ENCODE data around the gene HMBS.

Gene HMBS

GRCh38 chr11:119061256-119061655 is 23.4 kb upstream of the HMBS start:
- H3K9ac ChIP-seq (ENCODE audit: insufficient read length) = no peak overlapping the region
- H3K27ac ChIP-seq = no peak overlapping the region
- H3K4me3 ChIP-seq = no peak overlapping the region
- H3K9me3 ChIP-seq (ENCODE audit: low read depth, low read length) = no peaks in the 10 kb centered on the region
- DNase-seq (ENCODE audit: low read depth, low spot score) = no peak
- no peak for TF ChIP-seq POLR2AphosphoS5 (IDR thresholded peaks at IDR 0.05; ENCODE audit: borderline replicate concordance, low read depth, low read length)
- TF ChIP-seq FOXP2 (optimal IDR thresholded peaks at IDR 0.05; ENCODE audit: control extremely low read depth, extremely low read length, insufficient read depth) = no peak
- no peak for TF ChIP-seq EZH2 (IDR thresholded peaks at IDR 0.05)
- H3K36me3 ChIP-seq (ENCODE audit: insufficient read depth, low read length) = no peaks in the 10 kb centered on the region

- no peak for DNase-seq (ENCODE audit: low read depth, low spot score)
- Histone ChIP-seq H3K4me3 (no peak overlapping the region), H3K9me3 (ENCODE audit: low read depth, low read length) (no peaks in the 10 kb centered on the region), H3K27ac (no peak overlapping the region), H3K9ac (ENCODE audit: insufficient read length) (no peak overlapping the region), H3K36me3 (ENCODE audit: insufficient read depth, low read length) (no peaks in the 10 kb centered on the region)
- TF ChIP-seq EZH2 (IDR thresholded peaks at IDR 0.05) (no peak), FOXP2 (optimal IDR thresholded peaks at IDR 0.05; ENCODE audit: control extremely low read depth, extremely low read length, insufficient read depth) (no peak)
These were observed 21.9 kb upstream of the HMBS start for GRCh38 chr11:119062779-119063178.

GRCh38 chr11:119065369-119065768 is 19.3 kb upstream of the HMBS start:
- Histone ChIP-seq H3K9me3 (ENCODE audit: low read depth, low read length) (no peaks in the 10 kb centered on the region), H3K36me3 (ENCODE audit: insufficient read depth, low read length) (peaks cover 9% of the 10 kb centered on the region; the same call in 1 of the 2 replicates), H3K27ac (no peak overlapping the region), H3K9ac (ENCODE audit: insufficient read length) (no peak overlapping the region), H3K4me3 (no peak overlapping the region)
- TF ChIP-seq EZH2 (IDR thresholded peaks at IDR 0.05) = no peak
- TF ChIP-seq FOXP2 (optimal IDR thresholded peaks at IDR 0.05; ENCODE audit: control extremely low read depth, extremely low read length, insufficient read depth) = no peak
- TF ChIP-seq POLR2AphosphoS5 (IDR thresholded peaks at IDR 0.05; ENCODE audit: borderline replicate concordance, low read depth, low read length) = no peak
- peak; percentile 20 for DNase-seq (ENCODE audit: low read depth, low spot score)

- Histone ChIP-seq H3K9ac (ENCODE audit: insufficient read length) (peak within 1 kb of the TSS; percentile 95), H3K36me3 (ENCODE audit: insufficient read depth, low read length) (peaks cover 17% of the 10 kb centered on the region; the same call in 1 of the 2 replicates), H3K9me3 (ENCODE audit: low read depth, low read length) (no peaks in the 10 kb centered on the region), H3K4me3 (peak within 1 kb of the TSS; percentile 96), H3K27ac (peak within 1 kb of the TSS; percentile 59; the same call in 1 of the 2 replicates)
- peak; percentile 50 for DNase-seq (ENCODE audit: low read depth, low spot score)
- TF ChIP-seq FOXP2 (optimal IDR thresholded peaks at IDR 0.05; ENCODE audit: control extremely low read depth, extremely low read length, insufficient read depth) (peak; percentile 32), POLR2AphosphoS5 (IDR thresholded peaks at IDR 0.05; ENCODE audit: borderline replicate concordance, low read depth, low read length) (peak; percentile 77), EZH2 (IDR thresholded peaks at IDR 0.05) (no peak)
These were observed 17.1 kb upstream of the HMBS start, which contains the start of gene VPS11 for GRCh38 chr11:119067371-119068222. Gene VPS11, plus strand, starts transcription at chr11:119067818. Its CDS starts 6 bp downstream, at chr11:119067824.

GRCh38 chr11:119077839-119078238 is 6.8 kb upstream of the HMBS start:
- peaks cover 58% of the 10 kb centered on the region for H3K36me3 ChIP-seq (ENCODE audit: insufficient read depth, low read length)
- TF ChIP-seq EZH2 (IDR thresholded peaks at IDR 0.05) = no peak
- no peak for TF ChIP-seq POLR2AphosphoS5 (IDR thresholded peaks at IDR 0.05; ENCODE audit: borderline replicate concordance, low read depth, low read length)
- no peak for TF ChIP-seq FOXP2 (optimal IDR thresholded peaks at IDR 0.05; ENCODE audit: control extremely low read depth, extremely low read length, insufficient read depth)

GRCh38 chr11:119078675-119079420 is 5.8 kb upstream of the HMBS start:
- Histone ChIP-seq H3K36me3 (ENCODE audit: insufficient read depth, low read length) (peaks cover 48% of the 10 kb centered on the region), H3K27ac (no peak overlapping the region)

More at GRCh38 chr11:119077839-119078238, 6.8 kb upstream of the HMBS start:
- no peaks in the 10 kb centered on the region for H3K9me3 ChIP-seq (ENCODE audit: low read depth, low read length)
- H3K4me3 ChIP-seq = no peak overlapping the region
- H3K9ac ChIP-seq (ENCODE audit: insufficient read length) = no peak overlapping the region
- no peak for DNase-seq (ENCODE audit: low read depth, low spot score)
- no peak overlapping the region for H3K27ac ChIP-seq

GRCh38 chr11:119081682-119082260 is 2.9 kb upstream of the HMBS start:
- H3K27ac ChIP-seq = no peak overlapping the region
- H3K36me3 ChIP-seq (ENCODE audit: insufficient read depth, low read length) = peaks cover 41% of the 10 kb centered on the region; the same call in 1 of the 2 replicates
- no peak overlapping the region for H3K9ac ChIP-seq (ENCODE audit: insufficient read length)
- H3K4me3 ChIP-seq = no peak overlapping the region
- no peak for TF ChIP-seq EZH2 (IDR thresholded peaks at IDR 0.05)
- no peak for TF ChIP-seq FOXP2 (optimal IDR thresholded peaks at IDR 0.05; ENCODE audit: control extremely low read depth, extremely low read length, insufficient read depth)
- no peak for TF ChIP-seq POLR2AphosphoS5 (IDR thresholded peaks at IDR 0.05; ENCODE audit: borderline replicate concordance, low read depth, low read length)
- no peaks in the 10 kb centered on the region for H3K9me3 ChIP-seq (ENCODE audit: low read depth, low read length)
- DNase-seq (ENCODE audit: low read depth, low spot score) = no peak

More at GRCh38 chr11:119078675-119079420, 5.8 kb upstream of the HMBS start:
- Histone ChIP-seq H3K9ac (ENCODE audit: insufficient read length) (no peak overlapping the region), H3K9me3 (ENCODE audit: low read depth, low read length) (no peaks in the 10 kb centered on the region), H3K4me3 (no peak overlapping the region)
- no peak for DNase-seq (ENCODE audit: low read depth, low spot score)
- TF ChIP-seq EZH2 (IDR thresholded peaks at IDR 0.05) (no peak), FOXP2 (optimal IDR thresholded peaks at IDR 0.05; ENCODE audit: control extremely low read depth, extremely low read length, insufficient read depth) (no peak), POLR2AphosphoS5 (IDR thresholded peaks at IDR 0.05; ENCODE audit: borderline replicate concordance, low read depth, low read length) (no peak)

GRCh38 chr11:119085437-119085847 is 761 bp downstream of the HMBS start:
- Histone ChIP-seq H3K4me3 (peak overlapping the region; percentile 93), H3K9me3 (ENCODE audit: low read depth, low read length) (no peaks in the 10 kb centered on the region), H3K9ac (ENCODE audit: insufficient read length) (peak overlapping the region; percentile 88), H3K27ac (no peak overlapping the region), H3K36me3 (ENCODE audit: insufficient read depth, low read length) (peaks cover 12% of the 10 kb centered on the region; the same call in 1 of the 2 replicates)
- DNase-seq (ENCODE audit: low read depth, low spot score) = no peak
- TF ChIP-seq POLR2AphosphoS5 (IDR thresholded peaks at IDR 0.05; ENCODE audit: borderline replicate concordance, low read depth, low read length) = no peak
